GM18505 (cell line): ENCODE data around the gene DCAF15.

Source experiments
- ATAC-seq: cut with Tn5 transposase; IDR thresholded peaks from one replicate; pipeline ENCODE4 v1.9.1; 2021; ENCODE audit not compliant: unreplicated experiment
- POLR2A ChIP-seq: IDR thresholded peaks from 4 replicates; pipeline ENCODE4 v1.6.1; 2011; ENCODE audit warnings: borderline replicate concordance; ENCODE audit not compliant: insufficient read depth, insufficient read length; ENCODE audit errors: extremely low read depth

The DCAF15 gene

DNA sequence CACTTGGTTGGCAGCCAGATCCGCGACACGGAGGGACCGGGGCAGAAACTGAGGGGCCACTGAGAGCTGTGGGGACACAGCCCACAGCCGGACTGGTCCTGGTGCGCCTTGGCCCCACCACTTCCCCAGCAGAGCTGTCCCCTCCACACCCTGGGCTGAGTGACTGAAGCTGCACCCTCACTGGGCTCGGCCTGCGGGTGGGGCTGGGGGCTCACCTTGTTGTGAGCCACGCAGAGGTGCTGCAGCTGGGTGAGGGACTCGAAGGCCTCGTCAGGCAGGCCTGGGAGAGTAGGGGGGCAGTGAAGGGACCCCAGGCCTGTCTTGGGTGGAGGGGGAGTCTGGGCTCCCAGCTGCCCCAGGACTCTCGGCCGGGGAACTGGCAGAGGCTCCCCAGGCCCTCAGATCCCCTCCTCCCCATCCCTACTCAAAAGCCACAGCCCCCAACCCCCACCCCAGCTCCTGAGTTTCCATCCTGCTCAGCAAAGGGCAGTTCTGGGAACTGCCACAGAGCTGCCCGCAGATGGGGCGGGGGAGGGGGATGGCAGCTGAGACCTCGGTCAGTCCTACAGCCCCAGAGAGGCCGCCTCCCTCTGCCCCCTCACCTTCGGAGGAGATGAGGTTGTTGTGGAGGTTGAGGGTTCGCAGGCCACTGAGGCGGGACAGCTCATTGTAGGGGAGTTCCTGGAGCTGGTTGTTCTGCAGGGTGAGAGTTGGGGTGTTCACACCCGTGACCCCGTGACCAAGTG lies 16.4 kb upstream of the DCAF15 start:
- ATAC-seq = no peak
- no peak for TF ChIP-seq POLR2A

DNA sequence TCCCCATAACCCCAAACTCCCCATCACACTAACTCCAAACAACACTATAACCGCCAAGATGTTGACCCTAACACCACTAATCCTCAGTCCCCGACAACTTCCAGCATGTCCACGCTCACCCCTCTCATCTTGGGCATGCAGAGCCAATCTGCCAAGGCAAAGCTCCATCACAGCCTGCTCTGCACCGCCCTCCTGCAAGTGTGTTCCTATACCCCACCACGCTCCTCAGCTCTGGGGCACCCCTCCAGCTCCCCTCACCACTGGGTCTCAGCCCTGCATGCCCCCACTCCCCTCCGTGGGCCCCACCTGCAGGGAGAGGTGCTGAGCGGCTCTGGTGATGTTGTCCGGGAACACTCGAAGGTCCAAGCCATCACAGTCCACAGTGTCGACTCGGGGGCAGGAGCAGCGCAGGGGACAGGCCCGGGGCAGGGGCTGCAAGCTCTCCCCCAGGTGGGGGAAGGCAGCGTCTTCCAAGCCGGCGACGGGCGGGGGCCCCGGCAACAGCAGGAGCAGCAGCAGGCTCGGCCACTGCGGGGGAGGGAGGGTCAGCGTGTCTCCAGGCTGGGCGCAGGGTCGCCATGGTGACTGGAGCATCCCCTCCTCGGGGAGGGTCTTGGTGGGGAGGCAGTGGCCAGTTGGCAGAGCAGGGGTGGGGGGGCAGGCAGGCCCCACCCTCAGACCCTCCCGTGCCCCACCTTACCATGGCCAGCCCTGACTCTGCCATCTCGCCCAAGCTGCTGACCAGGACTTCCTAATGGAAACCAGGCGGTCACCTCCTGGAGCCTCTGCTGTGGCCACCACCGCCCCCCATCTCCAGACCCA lies 14.6 kb upstream of the DCAF15 start:
- no peak for TF ChIP-seq POLR2A
- ATAC-seq = no peak

DNA sequence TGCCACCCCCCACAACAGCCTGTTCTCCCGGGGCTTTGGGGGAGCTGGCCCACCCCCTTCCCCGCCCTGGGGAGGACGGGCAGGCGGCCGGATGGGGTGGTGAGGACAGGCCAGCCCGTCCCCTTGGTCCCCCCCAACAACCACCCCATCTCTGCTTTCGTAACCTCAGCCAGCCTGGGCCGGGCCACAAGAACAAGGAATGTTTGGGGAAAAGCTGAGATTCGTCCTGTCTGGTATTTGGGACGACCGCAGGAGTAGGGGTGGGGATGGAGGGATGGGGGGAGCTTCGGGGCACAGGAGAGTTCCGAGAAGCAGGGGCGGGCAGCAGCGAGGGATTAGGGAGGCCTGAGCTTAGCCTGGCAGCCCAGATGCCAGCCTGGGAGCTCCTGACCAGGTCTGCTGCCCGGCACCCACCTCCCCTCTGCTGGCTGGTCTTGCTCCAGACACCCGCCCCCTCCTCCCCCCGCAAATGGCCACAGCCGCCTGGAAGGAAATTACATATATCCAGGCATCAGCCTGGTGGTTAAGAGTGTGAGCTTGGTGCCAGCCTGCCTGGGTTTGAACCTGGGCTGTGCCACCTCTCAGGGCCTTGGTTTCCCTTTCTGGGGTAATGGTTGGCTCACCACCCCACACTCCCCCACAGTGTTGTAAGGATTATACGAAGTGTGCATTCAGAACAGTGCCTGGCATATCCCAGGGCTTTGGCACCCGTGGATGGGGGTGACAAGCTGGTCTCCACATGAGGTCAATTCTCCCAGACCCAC lies 13.8 kb upstream of the DCAF15 start, which contains the start of gene PODNL1:
Gene PODNL1 (minus strand): TSS at position 117 of the 764 bp plus-strand sequence. CDS start 236 bp downstream, outside the sequence.
- ATAC-seq = no peak
- TF ChIP-seq POLR2A = no peak

DNA sequence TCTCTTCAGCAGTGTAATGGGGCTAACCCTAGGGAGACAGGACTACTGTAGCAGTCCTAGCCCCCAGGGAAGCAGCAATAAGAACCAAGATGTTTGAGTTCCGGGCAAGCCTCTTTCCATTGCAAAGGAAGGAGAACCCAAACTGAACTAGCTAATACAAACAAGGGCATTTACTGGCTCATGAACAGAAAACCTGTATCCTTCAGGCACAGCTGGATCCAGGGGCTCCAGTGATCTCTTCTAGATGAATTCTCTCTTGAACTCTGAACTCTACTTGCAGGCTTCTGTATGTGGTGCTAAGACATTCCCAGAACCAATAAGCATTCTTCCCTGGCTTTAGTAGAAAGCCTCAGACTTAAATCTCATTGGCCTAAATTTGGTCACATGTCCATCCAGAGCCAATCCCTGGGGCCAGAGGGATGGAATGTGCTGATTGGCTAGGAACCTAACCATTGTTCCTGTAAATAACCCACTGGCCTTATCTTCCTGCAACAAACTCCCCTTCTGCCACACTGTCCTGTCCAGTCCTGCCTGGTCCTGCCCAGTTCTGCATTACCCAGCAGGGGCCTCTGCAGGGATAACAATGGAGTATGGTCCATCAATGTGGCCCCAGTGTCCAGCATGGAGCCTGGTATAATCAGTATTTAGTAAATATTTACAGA lies 10.2 kb upstream of the DCAF15 start:
- no peak for TF ChIP-seq POLR2A
- ATAC-seq = no peak

DNA sequence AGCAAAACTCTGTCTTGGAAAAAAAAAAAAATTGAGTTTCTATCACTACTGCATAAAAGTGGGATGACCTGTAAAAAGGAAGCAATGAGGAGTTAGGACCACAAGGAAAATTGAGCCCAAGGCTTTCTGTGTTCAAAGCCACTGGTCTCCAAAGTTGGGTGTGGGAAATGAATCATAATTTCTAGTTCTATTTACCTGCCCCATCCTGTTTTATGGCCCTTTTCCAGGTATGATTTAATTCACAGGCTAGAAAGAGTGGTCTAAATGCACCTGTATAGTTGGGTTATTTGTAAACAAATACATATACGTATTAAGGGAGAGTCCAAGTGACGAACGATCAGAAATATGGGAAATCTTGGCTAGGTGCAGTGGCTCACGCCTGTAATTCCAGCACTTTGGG lies 5.9 kb upstream of the DCAF15 start:
- no peak for TF ChIP-seq POLR2A
- ATAC-seq = no peak

DNA sequence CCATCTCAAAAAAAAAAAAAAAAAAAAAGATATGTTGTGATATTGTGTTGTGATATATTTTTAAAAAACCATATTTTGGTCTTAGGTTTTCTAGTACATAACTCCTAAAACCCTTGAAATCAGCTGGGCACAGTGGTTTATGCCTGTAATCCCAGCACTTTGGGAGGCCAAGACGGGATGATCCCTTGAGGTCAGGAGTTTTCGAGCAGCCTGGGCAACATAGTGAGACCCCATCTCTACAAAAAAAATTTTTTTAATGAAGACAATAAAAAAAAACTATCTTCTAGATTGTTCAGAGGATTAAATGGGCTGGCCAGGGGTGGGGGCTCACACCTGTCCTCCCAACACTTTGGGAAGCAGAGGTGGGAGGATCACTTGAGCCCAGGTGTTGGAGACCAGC lies 1.3 kb upstream of the DCAF15 start:
- no peak for TF ChIP-seq POLR2A
- no peak for ATAC-seq

DNA sequence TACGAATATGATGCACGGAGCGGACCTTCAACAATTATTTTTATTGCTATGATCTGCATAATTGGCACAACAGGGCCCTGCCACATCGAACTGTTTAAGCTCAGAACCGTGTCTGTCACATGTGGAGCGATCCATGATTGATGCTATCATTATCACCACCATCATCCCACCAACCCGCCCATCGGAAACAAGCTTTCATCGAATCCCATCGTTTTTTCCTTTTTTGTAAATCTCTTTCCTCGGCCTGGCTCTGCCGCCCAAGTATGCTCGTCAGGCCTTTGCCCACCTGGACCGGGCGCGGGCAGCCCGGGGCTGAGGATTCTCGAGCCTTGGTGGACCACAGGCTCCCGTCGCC lies 533 bp upstream of the DCAF15 start:
- ATAC-seq = no peak
- TF ChIP-seq POLR2A = no peak

DNA sequence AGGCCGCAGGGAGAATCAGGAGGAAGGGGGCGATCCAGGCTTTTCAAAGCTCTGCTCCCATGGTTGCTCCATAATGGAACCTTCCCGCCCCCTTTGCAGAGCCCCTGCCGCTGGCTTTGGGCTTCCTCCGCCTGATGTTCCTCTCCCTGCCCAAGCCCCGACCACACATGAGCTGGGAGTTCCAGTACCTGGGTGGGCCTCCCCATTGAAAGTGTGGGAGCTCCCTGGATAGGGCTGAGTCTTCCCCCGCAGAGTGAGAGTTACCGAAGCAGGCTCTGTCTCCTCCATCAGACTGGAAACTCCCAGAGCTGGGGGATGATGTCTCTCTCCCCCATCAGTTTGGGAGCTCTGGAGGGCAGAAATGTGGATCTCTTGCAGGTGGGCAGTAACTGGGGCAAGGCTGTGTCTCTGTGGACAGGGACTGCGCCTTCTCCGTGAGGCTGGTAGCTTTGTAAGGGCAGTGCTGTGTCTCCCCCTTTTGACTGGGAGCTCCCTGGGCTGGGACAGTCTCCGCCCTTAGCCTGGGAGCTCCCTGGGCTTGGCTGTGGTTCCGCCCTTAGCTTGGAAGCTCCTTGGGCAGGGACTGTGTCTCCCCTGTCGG lies 722 bp downstream of the DCAF15 start:
- no peak for TF ChIP-seq POLR2A
- ATAC-seq = no peak

DNA sequence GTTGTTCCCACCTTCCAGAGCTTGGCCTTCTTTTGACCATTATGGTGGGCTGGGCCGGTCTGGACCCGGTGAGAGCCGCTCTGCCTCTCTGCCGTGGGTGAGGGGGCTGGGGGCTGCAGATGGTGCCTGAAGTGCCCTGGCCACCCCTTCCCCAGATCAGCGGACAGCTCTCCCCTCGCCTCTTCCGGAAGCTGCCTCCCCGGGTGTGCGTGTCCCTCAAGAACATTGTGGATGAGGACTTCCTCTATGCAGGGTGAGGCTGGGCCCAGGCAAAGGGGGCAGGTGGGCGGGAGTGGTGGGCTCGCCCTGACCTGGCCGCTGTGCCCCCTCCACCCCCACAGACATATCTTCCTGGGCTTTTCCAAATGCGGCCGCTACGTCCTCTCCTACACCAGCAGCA lies 1.9 kb downstream of the DCAF15 start:
- no peak for ATAC-seq
- no peak for TF ChIP-seq POLR2A

DNA sequence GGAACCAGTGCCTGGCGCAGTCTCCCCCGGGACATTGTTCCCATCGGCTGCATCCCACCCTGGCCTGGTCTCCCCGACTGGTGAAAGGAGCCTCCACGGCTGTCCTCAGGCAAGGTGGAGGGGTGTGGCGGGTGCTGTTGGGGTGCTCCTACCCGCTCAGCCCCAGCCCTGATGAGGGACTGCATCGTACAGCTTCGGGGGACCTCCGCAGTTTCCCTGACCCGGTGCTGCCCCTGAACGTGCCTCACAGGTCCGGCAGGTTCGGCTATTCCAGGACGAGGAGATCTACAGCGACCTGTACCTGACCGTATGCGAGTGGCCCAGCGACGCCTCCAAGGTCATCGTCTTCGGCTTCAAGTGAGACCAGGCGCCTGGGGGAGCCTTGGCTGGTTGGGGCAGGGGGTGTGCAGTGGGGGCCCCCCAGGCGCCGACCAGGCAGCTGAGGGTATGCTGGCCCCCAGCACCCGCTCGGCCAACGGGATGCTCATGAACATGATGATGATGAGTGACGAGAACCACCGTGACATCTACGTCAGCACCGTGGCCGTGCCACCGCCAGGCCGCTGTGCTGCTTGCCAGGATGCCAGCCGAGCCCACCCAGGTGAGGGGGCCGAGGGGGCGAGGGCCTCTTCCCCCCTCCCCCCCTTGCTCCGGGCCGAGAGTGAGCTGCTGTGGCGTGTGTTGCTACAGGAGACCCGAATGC lies 3.5 kb downstream of the DCAF15 start:
- TF ChIP-seq POLR2A = no peak
- ATAC-seq = no peak

DNA sequence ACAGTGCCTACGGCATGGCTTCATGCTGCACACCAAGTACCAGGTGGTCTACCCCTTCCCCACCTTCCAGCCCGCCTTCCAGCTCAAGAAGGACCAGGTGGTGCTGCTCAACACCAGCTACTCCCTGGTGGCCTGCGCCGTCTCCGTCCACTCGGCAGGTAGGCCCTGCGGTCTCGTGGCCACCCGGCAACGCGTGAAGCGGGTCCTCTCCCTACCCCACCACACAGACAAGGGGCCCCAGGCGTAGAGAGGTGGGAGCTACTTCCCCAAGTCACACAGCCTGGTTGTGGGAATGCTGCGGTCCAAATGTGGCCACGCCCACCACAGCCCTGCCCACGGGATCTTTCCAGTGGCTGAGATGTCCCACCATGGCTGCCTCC lies 4.0 kb downstream of the DCAF15 start:
- ATAC-seq = no peak
- TF ChIP-seq POLR2A = no peak

DNA sequence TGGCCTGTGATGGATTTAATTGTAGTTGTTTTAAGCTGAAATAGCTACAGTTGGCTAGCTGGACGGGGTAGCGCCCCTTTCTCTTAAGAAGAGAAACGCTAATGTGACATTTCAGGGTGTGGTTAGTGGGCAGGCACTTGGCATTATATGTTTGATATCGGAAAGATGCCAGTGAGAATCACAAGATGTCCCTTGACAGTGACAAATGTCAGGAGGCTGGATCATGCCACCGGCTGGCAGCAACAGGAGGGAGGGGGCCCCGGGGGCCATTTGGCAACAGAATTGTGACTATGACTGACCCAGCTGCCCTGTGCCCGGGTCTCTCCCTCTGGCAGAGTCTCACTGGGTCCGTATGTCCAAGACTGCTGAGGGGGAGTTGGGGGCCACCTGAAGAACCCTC lies 4.7 kb downstream of the DCAF15 start:
- no peak for ATAC-seq
- no peak for TF ChIP-seq POLR2A
